Measurements from ENCODE around the gene ZNF70.

ZNF70 gene

DNA sequence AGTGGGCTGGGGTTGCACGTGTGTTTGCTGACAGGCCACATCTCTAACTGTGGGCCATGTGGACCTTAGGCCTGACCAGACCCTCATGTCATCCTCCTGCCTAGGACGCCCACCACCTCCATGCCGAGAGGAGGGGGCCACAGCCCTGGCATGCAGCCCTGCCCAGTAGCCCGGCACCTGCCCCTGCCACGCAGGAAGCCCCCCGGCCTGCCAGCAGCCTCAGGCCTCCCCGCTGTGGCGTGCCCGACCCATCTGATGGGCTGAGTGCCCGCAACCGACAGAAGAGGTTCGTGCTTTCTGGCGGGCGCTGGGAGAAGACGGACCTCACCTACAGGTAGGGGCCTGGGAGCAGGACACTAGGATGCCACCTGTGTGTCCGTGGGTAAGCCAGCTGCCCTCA, 28.2 kb upstream of the ZNF70 start:
- DNase-seq (ENCODE audit: low spot score): no peak

DNA sequence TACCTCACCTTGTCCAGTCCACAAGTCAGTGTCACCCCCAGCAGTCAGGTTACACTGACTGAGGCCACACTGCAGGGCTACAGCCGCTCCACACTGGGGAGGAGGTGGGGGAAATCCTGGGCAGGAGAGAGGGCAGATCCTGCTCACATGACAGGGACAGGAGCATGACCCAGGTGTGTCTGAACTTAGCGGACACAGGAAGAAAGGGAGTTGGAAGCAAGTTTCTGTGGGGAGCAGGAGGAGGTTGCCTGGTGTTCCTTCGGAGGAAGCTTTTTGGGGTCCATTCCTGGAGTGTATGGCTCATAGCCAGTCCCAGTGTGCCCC, 27.6 kb upstream of the ZNF70 start:
- no peak for DNase-seq (ENCODE audit: low spot score)

DNA sequence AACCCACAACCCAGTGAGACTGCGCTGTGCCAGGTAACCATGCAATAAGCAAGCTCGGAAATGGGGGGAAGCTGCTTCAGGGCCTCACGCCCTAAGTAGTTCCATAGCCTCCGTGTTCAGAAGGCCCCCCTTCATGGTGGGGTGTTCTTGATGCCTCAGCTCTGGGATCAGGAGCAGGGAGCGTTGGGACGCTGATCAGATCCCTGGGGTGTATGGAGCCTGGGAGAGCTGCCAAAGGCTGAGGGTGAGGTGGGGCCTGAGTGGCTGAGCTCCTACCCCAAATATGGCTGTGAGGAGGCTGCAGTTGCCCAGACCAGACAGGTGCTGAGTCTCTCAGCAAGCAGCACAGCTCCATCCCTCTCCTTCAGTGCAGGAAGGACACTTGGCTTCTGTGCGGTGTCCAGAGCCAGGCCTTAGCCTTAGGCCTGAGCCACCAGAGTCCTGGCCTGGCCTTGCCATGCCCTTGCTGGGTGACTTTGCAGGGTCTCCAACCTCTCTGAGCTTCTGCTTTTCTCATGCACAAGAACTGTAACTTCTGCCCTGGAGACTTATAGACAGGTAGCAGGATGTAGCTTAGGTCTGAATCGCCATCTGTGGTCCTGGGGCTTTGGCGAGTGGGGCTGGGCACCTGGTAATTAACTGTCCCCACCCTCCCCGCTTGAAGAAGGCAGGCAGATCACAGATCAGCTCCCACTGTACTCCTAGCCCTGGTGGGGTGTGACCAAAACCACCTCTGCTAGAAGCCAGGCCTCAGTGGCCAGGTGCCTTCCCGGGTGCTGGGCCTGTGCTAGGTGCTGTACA, 27.1 kb upstream of the ZNF70 start:
- peak; percentile 89 for DNase-seq (ENCODE audit: low spot score)

DNA sequence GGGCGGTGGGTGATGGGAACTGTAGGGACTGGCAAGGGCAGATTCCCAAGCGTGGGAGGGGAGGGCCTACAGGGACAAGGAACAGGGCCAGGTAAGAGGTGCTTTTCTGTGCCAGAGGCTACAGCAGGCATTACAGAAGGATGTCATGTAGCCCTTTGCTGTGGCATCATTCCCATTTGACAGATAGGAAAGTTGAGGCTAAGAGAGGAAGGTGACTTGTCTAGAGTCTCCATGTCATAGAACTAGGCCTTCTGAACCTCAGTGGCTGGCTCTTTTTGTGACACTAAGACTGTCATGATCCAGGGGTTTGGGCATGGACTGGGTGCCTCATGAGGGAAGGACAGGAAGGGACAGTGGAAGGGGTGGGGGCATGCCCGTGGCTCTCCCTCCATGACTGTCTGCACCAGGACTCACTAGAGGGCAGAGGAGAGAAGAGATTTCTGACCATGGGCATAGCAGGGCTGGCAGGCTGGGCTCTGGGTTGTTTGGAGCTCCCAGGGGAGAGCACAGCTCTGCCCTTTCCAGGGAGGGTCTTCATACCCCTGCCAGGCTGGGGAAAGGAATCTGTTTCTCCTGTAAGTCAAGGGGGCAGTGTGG, 25.0 kb upstream of the ZNF70 start:
- DNase-seq (ENCODE audit: low spot score): no peak

DNA sequence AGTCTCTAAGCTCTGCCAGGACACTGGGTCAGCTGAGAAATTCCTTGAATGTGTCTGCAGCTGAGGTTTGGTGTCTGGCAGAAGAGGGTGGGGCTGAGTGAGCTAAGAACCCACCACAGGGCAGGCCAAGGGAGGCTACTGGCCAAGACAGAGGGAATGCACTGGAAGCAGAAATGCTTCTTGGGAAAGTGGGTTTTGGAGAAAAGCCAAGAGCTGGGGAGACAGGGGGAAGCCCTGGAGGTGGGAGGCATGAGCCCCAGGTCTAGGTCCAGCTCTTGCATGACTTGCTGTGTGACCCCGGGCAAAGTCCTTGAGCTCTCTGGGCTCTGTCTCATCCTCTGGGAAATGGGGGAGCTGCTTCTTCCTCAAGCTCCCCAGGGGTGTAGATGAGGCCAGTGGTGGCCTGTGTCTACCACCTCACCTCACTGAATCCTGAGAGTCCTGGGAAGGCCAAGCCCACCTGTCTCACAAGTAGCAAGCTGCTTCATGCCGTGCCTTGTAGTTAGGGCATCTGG, 24.1 kb upstream of the ZNF70 start:
- DNase-seq (ENCODE audit: low spot score): no peak

DNA sequence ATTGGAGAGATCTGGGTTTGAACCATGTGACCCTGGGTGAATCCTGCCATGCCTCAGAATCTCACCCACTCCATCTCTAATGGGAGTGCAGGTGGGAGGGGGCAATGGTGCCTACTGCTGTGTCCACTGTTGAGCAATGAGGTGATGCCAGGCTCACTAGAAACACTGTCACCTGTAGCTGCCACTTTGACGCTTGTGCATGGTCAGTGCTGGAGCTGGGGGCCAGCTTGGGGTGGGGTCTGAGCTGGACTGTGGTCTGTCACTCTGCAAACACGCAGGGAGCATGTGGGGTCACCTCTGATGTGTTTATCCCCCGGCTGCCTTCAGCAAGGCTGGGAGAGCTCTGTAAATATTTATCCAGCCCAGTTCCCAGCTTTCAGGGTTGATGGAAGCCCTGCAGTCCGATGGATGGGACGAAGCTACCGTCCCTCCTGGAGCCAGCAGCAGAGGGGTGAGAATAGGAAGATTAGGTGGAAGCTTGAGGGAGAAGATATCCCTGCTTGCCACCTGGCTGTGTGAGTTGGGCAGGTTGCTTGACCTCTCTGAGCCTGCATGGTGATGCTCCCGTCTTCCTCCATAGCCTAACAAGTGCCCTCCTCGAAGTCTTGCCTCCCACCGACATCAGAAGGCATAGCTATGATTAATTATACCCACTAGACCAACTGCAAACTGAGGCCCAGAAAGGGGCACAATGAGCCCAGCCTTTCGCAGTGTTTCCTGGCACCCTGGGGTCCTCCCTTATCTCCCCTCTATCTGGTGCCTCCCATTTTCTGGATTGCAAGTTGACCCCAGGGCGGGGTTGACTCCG, 23.4 kb upstream of the ZNF70 start:
- DNase-seq (ENCODE audit: low spot score): no peak

DNA sequence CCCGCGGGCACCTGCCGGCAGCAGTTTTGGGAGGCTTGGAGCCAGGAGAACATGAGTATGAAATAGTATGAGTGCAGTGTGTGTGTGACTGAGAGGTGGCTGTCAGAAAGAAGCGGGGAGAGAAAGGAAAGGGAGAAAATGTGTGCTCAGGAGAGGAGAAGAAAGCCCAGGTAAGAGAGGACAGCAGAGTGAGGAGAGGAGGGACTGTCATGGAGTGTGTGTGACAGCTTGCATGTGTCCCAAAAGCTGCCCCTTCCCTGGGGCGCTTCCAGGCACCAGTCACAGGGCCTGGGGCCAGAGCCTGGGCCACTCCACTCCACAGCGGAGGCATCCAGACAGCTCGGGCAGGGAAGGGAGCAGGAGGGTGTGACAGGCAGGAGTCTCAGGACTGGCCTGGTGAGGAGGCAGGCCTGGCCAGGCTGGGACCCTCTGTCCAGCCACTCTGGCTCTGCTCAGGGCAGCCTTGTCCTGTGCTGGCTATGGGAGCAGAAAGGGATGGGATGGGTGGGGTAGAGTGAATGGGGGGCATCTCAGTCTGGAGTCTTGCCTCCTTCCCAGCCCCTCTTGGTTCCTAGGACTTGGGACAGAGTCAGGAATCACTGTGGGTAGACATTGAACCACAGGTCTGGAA, 22.7 kb upstream of the ZNF70 start:
- no peak for DNase-seq (ENCODE audit: low spot score)

DNA sequence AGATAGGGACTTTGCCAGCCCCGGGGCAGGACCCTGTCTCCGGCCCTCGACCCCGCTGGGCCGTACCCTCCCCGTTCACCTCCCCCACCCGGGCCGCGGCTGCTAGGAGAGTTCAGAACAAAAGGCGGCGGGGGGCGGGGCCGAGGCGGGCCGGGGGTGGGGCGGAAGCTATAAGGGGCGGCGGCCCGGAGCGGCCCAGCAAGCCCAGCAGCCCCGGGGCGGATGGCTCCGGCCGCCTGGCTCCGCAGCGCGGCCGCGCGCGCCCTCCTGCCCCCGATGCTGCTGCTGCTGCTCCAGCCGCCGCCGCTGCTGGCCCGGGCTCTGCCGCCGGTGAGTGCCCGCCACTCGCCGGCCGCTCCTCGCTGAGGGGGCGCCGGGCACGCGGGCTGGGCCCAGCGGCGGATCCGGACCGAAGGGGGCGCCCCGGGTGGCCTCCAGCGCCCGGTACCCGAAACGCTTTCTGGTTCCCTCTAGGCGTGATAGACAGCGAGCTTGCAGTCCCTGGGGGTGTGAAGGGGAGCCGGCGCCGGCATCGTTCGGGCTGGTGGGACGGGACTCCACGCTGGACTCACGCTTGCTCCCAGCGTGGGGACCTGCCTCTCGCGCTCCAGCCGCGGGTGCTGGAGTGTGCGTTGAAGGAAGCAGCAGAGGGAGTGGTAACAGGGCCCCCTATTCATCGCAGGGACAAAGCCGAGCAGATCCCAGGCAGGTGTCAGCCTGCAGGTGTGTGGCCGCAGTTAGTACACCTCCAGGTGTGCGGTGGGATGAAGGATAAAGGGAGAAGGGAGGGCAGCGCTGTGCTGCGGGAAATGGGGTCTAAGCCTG, 21.9 kb upstream of the ZNF70 start, which contains the start of gene MMP11:
Gene MMP11 (plus strand): TSS at position 201 of the 825 bp plus-strand sequence. CDS start 22 bp downstream, at position 223.
- peak; percentile 54 for DNase-seq (ENCODE audit: low spot score)

DNA sequence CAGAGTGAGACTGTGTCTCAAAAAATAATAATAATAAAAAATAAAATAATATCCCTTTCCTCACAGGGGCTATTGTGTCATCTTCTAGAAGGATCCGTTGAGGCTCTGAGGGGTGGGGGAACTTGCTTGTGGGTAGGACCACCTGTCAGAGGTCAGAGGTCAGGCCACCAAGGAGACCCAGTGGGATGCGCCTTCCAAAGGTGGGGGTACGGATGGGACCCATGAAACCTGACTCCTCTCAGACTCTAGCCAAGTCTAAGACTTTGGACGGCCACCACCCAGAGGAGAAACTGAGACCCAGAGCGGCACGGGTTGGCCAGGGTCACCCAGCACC, 21.4 kb upstream of the ZNF70 start:
- DNase-seq (ENCODE audit: low spot score): no peak

DNA sequence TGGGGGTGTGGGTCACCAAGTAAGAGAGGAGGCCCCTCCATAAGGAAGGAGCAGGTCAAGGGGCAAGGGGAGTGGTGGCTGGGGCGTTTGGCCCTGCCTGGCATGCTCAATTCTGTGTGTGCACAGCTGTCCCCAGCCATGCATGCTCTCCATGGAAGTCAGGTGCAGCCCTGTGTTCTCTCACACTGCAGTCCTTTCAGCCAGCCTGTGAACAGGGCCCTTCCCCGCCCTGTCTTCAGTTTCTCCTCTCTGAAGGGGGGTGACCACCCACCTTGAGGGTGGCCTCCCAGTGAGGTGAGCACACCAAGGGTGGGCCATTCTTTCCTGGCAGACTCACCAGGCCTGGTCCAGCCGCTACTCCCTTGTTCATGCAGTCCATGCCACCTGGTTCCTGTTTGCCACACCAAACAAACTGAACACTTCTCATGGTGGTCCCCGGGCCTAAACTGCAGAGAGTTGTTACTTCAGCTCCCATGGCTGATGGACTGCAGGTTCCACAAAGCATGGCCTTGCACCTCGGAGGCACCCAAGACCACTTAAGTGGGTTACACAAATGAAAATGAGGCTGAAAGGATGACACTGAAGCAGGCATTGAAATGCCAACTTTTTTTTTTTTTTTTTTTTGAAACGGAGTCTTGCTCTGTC, 18.5 kb upstream of the ZNF70 start:
- no peak for DNase-seq (ENCODE audit: low spot score)

DNA sequence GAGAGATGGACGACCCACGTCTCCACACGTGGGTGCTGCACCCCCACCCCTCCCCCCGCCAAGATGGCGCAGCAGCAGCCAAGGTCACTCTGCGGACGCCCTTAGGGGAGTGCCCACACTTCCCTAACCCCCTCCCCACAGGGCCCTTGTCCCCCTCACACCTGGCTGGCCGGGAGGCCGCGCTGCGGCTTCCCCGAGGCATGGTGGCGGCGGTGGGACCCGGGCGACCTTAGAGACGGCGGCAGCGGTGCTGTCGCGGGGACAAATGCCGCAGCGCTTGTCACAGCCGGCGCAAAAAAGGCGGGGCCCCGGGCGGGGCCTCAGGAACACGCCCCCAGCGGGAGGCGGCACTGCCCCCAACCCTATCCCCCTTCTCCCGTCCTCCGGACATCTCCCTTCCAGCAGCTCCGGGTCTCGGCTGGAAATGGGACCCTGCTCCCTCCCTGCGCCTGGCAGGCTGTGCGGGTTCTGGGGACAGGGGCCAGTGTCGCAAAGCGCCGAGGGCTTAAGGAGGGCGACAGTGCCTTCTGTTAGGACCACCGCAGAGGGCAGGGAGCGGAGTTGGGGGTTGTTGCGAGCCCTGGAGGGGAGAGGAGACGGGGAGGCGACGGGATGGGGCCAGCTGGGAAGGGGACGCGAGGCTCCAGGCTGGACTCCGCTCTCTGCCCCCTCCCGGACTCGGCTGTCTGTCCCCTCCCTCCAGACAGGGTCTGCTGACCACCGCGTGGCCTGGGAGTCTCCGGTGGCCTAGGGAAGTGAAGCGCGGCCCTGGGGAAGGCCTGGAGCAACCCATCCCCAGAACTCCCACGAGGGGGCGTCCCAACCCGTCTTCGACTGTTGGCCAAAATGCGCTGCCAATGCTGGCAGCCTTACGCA, 17.0 kb upstream of the ZNF70 start, which contains the start of gene CHCHD10:
Gene CHCHD10 (minus strand): TSS at position 300 of the 876 bp plus-strand sequence. CDS start 98 bp downstream, at position 202.
- DNase-seq (ENCODE audit: low spot score): peak; percentile 93

DNA sequence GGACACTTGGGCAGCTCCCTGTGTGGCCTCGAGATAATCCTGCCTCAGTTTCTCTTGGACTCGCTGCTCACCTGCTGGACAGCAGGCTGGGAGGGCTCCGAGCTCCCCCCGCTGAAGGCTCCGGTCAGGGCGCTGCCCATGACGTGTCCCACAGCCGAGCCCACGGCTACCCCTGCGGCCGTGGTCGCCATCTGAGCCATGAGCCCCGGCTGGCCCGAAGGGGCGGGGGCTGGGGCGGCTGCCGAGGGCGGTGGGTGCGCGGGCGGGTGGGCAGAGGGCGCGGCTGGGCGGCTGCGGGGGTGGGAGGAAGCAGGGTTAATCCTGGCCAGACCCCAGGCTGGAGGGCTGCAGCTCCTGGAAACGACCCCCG, 16.4 kb upstream of the ZNF70 start:
- no peak for DNase-seq (ENCODE audit: low spot score)

DNA sequence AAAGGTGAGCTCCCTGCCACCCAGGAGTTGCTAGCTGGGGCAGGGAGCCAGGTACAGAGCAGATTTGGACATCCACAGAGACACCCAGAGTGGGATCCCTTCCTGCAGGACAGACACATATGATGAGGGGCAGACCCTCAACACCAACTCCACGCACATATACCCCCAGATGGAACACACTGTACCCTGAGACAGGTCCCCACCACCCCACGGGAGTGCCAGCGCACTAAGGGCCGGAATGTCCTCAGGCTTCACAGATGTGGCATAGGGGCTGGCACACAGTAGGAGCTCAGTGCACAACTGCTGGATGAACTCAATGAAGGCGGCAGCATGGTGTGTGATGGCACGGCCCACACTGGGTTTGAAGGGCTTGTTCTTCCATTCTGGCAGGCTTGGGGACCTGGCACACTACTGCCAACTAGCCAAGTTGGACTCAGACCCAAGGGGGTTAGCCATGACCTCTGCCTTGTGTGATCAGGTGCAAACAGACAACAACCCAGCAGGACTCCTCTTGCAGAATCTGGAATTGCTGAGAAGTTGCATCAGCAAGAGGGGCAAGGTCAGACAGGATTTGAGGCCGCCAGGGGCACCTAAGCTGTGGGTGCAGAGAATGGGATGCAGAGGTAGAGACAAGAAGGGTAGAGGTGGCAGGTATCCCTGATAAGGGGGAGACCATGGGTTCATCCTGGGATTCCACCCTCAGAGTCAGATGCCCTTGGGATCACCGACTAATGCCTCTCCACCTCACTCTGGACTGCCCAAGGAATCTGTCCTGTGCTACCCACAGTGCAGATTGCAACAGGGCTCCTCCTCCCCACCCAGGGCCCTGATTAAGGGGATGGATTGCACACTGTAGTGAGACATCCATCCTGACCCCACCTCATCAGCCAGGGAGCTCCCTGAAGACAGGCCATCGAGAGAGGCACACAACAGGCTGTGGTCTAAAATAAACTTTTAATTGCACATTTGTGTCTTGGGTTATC, 14.3 kb upstream of the ZNF70 start:
- DNase-seq (ENCODE audit: low spot score): no peak

DNA sequence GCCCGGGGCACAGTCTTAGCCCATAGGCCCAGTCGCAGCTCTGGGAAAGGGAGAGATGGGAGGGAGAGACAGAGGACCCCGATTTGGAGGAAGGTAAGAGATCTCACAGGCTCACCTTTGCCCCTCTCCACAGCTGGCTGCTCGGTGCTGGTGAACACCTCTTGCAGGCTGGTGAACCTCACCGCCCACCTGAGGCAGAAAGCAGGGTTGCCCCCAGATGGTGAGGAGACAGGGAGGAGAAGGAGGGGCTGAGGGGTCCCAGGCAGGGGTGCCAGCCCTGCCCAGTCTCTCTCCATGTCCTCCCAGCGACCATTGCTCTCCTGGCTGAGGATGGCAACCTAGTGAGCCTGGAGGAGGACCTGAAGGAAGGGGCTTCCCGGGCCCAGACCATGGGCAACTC, 13.0 kb upstream of the ZNF70 start:
- DNase-seq (ENCODE audit: low spot score): no peak

DNA sequence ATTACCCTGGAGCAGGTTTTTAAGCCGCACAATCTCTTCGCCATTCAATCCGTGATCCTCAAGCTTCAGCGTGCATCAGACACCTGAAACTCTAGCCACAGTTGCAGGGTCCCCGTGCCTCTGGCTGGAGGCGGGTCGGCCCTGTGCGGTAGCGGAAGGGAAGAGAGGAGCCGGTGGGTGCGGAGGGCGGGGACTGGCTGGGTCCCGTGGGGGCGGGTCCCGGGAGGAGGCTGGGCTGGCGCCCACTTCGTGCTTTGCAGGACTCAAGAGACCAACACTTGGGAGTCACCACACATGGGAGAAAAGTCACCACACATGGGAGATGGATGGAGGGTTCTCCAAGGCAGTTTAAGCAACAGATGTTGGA, 12.7 kb upstream of the ZNF70 start:
- DNase-seq (ENCODE audit: low spot score): no peak

DNA sequence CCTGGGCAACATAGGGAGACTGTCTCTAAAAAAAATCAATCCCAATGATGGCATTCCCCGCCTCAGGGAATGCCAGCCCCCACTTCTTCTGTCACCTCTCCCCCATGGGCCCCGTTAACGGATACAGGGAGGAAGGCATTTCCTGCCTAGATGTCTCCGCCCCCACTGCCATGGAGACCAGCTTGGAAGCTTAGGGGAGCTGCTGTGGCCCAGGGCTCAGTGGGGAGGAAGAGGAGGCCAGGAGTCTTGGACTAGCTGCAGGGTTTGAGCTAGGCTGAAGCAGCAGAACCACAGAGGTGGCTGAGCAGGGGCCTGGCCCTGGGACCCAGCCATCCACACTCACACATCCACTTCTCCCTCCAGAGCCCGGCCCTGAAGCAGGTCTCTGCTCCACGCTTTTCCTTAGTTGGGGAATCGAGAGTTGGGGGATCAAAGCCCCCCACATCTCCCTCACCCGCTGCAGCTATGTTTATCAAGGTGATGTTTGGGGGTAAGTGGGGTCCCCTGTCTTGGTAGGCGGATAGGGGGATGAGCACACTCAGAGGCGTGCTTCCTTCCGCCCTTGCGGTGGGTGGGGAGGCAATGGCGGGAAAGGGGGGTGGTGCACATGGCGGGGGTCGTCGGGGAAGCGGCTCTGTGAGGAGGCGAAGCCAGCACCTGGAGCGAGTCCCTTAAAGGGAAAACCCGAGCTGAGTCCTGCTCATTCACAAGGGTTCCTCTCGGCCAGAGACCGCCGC, 12.1 kb upstream of the ZNF70 start, which contains the start of gene C22orf15:
Gene C22orf15 (plus strand): TSS at position 149 of the 737 bp plus-strand sequence. CDS start 317 bp downstream, at position 466.
- DNase-seq (ENCODE audit: low spot score): no peak

DNA sequence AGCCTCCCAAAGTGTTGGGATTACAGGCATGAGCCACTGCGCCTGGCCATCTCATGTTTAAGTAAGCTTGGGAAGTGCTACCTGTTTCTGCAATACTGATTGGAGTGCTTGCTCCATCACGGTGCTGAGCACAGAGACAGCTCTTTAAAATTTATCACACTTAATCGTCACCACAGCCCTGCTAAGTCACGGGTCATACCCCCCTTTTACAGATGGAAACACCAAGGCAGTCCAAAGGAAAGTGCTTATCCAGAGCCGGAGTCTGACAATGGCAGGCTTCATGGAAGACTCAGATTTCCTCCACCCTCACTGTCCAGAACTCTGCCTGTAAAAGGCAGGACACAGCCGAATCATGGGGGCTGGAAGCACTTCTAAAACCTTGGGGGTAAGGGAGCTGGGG, 9.1 kb upstream of the ZNF70 start:
- no peak for DNase-seq (ENCODE audit: low spot score)

DNA sequence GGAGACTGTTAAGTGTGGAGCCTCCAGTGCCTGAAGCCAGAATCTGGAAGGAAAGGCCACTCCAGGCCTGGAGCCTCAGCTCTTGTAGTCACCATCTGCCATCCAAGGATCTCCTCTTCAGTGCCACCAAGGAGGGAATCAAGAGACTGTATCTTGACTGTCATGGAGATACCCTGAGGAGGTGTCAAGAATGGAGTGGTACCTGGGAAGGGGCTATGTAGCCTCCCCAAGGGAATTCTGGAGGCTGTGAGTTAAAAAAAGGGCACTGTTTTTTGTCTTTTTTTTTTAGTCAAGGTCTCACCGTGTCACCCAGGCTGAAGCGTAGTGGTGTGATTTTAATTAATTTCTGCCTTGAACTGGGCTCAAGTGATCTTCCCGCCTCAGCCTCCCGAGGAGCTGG, 8.7 kb upstream of the ZNF70 start:
- no peak for DNase-seq (ENCODE audit: low spot score)

Data from D341Med (cell line).